GM19372 (cell line): ENCODE measurements around the gene SATB2.

Experiments
- ATAC-seq: cut with Tn5 transposase; IDR thresholded peaks from one replicate; pipeline ENCODE4 v1.9.1; 2021; ENCODE audit warnings: mild to moderate bottlenecking, low read depth, moderate library complexity; ENCODE audit not compliant: unreplicated experiment

Gene SATB2

DNA sequence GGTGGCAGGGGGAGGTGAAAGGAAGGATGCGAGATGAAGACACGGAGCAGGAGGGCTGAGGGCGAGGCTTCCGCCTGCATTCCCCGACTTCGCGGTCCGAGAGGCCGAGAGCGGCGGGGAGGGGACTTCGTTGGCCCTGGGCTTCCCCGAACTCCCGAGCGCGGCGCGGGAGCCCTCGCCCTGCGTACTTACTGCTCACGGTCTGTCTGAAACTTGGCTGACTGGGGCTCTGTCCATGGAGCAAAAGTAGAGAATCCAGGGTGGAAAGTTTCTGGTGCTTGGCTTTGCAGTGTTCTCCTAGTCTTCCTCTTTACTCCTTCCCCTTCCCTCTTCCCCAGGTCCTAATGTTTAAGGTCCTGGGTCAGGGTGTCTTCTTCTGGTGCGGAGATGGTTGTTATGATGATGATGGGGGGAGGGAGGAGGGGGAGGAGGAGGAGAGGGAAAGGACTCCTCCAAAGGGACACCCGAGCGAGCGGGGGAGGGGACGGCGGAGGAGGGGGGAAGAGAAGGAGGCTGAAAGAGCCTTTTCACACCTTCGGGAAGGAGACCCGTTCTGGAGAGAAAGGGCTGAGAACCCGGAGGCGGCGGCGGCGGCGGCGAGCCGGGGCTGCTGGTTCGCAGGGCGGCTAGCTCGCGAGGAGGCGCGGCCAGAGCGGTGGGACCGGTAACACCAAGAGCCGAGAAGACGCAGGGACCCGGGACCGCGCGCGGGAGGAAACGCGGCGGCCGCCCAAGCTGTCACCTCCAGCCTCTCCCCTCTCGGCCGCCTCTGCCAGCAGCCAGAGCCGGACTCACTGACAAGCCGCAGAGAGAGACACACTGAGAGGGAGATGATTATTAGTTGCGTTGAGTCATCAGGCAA is at the start of gene SATB2:
Gene SATB2, minus strand, starts transcription at position 793 of the 862 bp plus-strand sequence. CDS start 1,902 bp downstream, outside the sequence.
- ATAC-seq: no peak

DNA sequence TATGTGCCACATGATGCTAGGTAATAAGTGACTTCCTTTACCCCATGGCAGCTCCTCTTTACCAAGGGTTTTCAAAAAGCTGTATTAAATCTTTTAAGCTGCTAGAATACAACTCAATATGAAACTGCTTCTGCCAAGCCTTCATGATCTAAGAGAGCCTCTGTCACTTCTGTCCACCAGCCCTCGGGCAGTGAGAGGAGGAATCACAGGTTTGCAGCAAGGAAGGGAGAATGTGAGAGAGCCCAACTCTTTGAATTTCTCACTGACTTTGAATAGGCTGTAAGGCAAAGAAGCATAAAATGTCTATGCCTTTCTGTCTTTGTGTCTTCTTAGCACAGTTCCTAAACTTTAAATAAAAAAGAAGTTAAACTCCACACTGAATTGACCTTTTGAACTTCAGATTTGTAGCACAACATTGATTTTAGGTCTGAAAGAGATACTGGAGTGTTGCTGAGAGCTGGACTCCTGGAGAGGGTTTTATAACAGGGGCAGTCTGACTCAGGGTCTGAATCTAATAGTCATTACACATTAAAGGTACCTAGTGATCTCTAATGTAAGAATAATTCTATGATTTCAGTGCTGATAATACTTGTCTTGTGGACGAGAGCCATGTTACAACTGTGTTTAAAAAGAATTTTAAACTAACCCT is 48.1 kb upstream of the SATB2 start:
- no peak for ATAC-seq

- ATAC-seq: no peak
These were observed 45.4 kb upstream of the SATB2 start for GRCh38 chr2:199503148-199503547.

GRCh38 chr2:199499005-199499404 is 41.3 kb upstream of the SATB2 start:
- ATAC-seq: no peak

DNA sequence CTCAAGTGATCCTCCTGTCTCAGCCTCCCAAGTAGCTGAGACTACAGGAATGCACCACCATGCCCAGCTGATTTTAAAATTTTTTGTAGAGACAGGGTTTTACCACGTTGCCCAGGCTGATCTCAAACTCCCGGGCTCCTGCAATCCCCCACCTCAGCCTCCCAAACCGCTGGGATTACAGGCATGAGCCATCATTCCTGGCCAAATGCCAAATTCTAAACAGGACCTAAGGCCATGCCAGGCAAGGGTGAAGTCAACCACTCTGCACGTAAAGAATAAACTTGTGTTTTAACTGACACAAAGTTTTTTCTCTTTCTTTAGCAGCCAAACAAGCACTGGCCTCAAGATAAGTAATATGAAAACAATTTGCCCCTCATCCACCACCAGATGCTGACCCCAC is 37.4 kb upstream of the SATB2 start:
- no peak for ATAC-seq

GRCh38 chr2:199490049-199490448 is 32.3 kb upstream of the SATB2 start:
- no peak for ATAC-seq

DNA sequence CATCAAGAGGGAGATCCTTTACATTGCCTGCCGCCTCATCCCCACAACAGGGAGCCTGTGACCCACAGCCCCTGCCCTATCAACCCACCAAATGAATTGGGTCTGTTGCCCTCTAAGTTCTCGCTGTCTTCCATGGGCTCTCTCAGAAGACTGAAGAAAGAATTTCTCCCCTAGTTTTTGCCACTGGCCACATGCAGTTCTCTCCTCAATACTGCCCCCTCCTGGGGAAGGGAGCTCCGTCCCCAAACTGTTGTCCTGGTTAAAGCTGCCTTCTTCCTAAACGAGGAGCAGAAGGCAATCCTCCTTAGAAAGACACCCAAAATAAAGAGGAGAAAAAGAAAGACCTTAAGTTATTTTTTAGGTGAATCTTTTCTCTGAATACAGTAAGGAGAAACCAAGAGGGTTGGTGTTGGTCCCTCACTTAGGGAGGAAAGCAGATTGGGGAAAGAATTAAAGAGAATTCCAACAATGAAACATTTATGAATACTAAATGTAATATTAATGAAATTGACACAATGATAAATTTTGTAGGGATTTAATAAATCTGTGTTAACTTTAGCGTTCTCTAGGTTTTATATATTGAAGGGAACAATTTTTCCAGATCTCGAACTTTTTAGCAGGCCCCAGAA is 31.1 kb upstream of the SATB2 start:
- ATAC-seq: peak; percentile 49

- peak; percentile 66 for ATAC-seq
These were observed 28.1 kb upstream of the SATB2 start for GRCh38 chr2:199485732-199486335.

GRCh38 chr2:199484927-199485326 is 27.2 kb upstream of the SATB2 start:
- ATAC-seq: no peak

GRCh38 chr2:199480966-199481365 is 23.2 kb upstream of the SATB2 start:
- no peak for ATAC-seq

DNA sequence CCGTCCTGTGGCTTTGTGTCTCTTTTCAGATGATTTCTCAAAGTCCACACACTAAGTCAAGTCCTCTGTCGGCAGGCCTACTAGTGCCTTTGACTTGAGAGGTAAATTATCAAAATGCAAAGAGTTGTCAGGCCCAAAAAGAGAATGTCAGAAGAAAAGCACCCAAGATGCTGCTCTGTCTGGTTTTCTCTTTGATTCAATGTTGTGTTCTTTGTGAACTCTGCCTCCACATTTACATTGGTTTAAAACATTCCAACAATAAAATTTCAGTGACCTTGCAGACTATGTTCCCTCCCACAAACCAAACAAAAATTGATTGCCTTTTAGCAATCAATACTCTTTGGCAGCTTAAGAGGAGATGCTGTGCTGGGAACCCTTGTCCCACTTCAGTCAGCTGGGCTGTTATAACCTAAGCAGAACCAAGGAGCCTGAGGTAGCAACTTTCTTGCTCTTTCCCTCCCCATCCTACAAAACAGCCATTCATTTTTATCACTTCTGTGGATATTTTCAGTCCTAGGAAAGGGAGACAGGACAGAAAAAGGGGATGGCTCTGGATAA is 19.6 kb upstream of the SATB2 start:
- no peak for ATAC-seq

- ATAC-seq: no peak
These were observed 13.8 kb upstream of the SATB2 start for GRCh38 chr2:199471443-199472057.

- no peak for ATAC-seq
These were observed 13.1 kb upstream of the SATB2 start for GRCh38 chr2:199470672-199471442.

GRCh38 chr2:199470361-199470671 is 12.6 kb upstream of the SATB2 start:
- no peak for ATAC-seq

DNA sequence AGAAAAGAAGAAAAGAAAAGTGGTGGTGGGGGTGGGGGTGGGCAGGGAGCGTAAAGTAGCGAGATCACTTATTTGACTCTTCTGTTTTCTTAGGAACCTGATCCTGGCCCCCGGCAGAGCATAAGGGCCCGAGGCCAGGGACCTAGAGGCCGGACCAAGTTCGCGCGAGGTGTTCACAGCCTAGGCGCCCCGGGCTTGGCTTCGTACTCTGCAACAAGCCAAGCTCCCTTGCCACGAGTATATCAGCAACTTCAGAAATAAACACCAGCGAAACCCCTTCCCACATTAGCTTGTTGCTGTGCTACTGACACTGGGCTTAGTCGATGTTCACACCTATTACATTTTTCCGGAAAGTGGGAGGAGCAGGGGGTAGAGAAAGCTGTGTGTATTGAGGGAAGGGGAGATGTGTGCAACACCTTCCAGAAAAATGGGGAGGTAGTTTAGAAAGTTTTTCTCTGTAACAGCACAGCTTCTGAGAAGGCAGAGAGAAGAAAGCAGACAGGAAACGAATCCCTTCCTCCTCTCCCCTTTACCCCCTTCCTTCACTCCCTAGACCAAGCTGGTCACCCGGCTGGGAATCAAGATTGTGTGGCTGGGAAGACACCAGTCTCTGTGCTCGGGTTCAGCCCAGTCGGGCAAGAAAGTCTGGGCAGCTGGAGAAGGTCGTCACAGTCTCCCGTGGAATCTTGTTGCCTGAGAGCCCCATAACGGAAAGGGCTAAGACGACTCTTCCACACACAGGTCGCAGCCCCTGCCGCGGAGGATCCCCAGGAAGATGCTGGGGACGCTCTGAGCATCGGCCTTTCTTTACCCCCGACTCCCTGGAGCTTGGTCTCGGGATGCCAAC is 12.0 kb upstream of the SATB2 start:
- ATAC-seq: no peak

DNA sequence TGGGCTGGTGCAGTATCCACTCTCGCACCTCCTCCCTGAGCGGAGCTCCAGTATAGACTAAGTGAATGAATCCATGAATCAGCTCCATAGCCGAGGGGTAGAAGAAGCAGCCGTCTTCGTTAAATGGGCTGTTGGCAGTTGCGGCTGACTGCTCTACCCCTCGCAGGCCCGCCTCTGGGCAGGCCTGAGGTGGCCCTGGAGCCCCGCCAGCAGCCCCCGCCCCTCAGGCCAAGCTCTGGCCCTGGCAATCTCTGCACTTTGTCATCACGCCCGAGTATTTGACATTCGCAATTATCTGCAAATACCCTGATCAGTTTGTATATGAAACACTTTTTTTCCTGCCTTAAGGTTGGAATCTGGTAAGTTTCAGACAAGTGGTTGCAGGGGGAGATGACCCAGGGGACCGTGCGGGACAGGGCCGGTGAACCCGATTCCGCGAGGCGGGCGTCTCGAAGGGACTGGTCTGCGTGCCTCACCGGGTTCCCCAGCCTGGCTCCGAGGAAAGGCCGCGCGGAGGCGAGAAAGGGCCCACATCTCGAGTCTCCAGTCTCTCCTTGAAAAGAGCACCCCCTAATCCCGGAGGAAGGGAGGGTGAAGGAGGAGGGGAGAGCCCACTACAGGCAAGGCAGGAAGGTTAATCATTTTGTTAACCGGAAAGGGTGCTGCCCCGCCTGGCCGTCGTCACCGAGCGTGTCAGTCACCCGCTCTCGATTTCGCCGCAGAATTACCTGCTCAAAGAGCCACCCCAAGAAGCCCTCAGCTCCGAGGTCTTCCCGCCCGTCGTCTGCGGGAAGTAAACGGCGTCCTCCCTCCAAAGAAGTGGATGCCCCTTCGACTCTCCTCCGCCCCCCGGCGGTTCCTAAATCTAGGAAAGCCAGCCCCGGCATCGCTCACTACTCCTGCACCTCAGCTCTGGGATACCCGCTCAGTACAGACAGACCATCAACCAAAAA is 11.1 kb upstream of the SATB2 start:
- ATAC-seq: no peak

- no peak for ATAC-seq
These were observed 9.5 kb upstream of the SATB2 start for GRCh38 chr2:199467066-199467822.
